GM12892 (cell line): ENCODE data around the gene PHLDB1.
A peak's percentile ranks its signal among the peaks of the same experiment; 100 is the strongest.

Experiments used
- DNase-seq: peaks from one replicate; pipeline ENCODE4 v3.0.0; 2011; ENCODE audit not compliant: insufficient read length
- FAIRE-seq: peaks from 2 replicates; lab custom pipeline; 2011; peaks lifted over from hg19 to GRCh38; lab: Jason Lieb, UNC
- POLR2A ChIP-seq: IDR thresholded peaks from 2 replicates; pipeline ENCODE4 v1.6.1; 2011; ENCODE audit warnings: low read depth, low read length, control low read depth
- POLR2AphosphoS5 ChIP-seq: IDR thresholded peaks from 2 replicates; pipeline ENCODE4 v1.6.1; 2011; ENCODE audit warnings: low read depth, low read length, control low read depth
- TAF1 ChIP-seq: IDR thresholded peaks from 2 replicates; pipeline ENCODE4 v1.6.1; 2011; ENCODE audit warnings: low read depth, mild to moderate bottlenecking, control low read depth, low read length, borderline replicate concordance

The PHLDB1 gene

GRCh38 chr11:118659314-118659952 is 52.0 kb downstream of the PHLDB1 start:
- DNase-seq (peak; percentile 97), FAIRE-seq (peak; percentile 95)
- TF ChIP-seq POLR2AphosphoS5 (no peak), POLR2A (no peak), TAF1 (no peak)

- FAIRE-seq (peak; percentile 53), DNase-seq (no peak)
- TF ChIP-seq POLR2A (no peak), TAF1 (no peak), POLR2AphosphoS5 (no peak)
These were observed 52.7 kb downstream of the PHLDB1 start for GRCh38 chr11:118659953-118660680.

GRCh38 chr11:118660681-118661424 is 53.4 kb downstream of the PHLDB1 start:
- DNase-seq = no peak
- no peak for FAIRE-seq
- no peak for TF ChIP-seq TAF1
- TF ChIP-seq POLR2AphosphoS5 = no peak
- no peak for TF ChIP-seq POLR2A

GRCh38 chr11:118661425-118662301 is 54.2 kb downstream of the PHLDB1 start:
- no peak for TF ChIP-seq POLR2A
- TF ChIP-seq POLR2AphosphoS5 = no peak
- TF ChIP-seq TAF1 = no peak
- DNase-seq (no peak), FAIRE-seq (no peak)

- no peak for FAIRE-seq
- no peak for TF ChIP-seq TAF1
- no peak for TF ChIP-seq POLR2AphosphoS5
- TF ChIP-seq POLR2A = no peak
These were observed 55.2 kb downstream of the PHLDB1 start for GRCh38 chr11:118662401-118663271.

GRCh38 chr11:118663381-118663780 is 56.0 kb downstream of the PHLDB1 start:
- no peak for FAIRE-seq
- DNase-seq = no peak
- no peak for TF ChIP-seq POLR2A
- TF ChIP-seq TAF1 = no peak
- TF ChIP-seq POLR2AphosphoS5 = no peak

More at GRCh38 chr11:118662401-118663271, 55.2 kb downstream of the PHLDB1 start:
- DNase-seq = no peak

GRCh38 chr11:118663902-118664301 is 56.5 kb downstream of the PHLDB1 start:
- FAIRE-seq (no peak), DNase-seq (no peak)
- TF ChIP-seq TAF1 (no peak), POLR2A (no peak), POLR2AphosphoS5 (no peak)

GRCh38 chr11:118666371-118666770 is 59.0 kb downstream of the PHLDB1 start:
- FAIRE-seq = no peak
- TF ChIP-seq POLR2A (no peak), TAF1 (no peak), POLR2AphosphoS5 (no peak)
- no peak for DNase-seq

GRCh38 chr11:118670063-118670462 is 62.6 kb downstream of the PHLDB1 start:
- FAIRE-seq (no peak), DNase-seq (no peak)
- TF ChIP-seq POLR2AphosphoS5 (no peak), TAF1 (no peak), POLR2A (no peak)

GRCh38 chr11:118671254-118671653 is 63.8 kb downstream of the PHLDB1 start:
- FAIRE-seq = no peak
- no peak for DNase-seq
- TF ChIP-seq TAF1 (no peak), POLR2A (no peak), POLR2AphosphoS5 (no peak)
